ENCODE results near the gene PDE6H.

The PDE6H gene

DNA sequence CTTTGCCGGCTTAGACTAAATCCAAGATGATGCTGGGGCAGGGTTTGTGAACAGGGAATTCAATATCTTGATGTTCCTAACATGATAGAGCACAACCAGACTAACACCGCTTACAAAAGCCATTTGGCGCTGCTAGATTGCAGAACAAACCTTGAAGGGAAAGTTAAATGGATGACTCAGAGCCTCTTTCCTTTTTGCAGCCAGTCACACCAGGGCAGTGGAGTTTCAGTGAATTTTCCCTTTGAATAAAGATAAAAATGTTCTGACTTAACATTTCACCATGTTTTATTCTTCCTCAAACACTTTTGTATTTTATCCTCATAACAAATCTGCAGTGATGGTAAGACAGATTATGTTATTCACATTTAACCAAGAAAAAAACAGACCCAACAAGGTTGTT, 47.3 kb downstream of the PDE6H start:
- H3K27ac ChIP-seq = no peak overlapping the region
- ChIA-PET POLR2A (ENCODE audit: low non-redundant PET) (interaction anchor here (0.6 kb wide), 1 partner anchor 250 kb away, joined by 3 read pairs; no protein-coding TSS in a partner anchor), CTCF (no interaction called here)
- no peak for DNase-seq (ENCODE audit: low spot score)
- TF ChIP-seq, protein P1, sequence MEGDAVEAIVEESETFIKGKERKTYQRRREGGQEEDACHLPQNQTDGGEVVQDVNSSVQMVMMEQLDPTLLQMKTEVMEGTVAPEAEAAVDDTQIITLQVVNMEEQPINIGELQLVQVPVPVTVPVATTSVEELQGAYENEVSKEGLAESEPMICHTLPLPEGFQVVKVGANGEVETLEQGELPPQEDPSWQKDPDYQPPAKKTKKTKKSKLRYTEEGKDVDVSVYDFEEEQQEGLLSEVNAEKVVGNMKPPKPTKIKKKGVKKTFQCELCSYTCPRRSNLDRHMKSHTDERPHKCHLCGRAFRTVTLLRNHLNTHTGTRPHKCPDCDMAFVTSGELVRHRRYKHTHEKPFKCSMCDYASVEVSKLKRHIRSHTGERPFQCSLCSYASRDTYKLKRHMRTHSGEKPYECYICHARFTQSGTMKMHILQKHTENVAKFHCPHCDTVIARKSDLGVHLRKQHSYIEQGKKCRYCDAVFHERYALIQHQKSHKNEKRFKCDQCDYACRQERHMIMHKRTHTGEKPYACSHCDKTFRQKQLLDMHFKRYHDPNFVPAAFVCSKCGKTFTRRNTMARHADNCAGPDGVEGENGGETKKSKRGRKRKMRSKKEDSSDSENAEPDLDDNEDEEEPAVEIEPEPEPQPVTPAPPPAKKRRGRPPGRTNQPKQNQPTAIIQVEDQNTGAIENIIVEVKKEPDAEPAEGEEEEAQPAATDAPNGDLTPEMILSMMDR (conservative IDR thresholded peaks at IDR 0.05; ENCODE audit: low read depth) = no peak
